H1 (cell line): ENCODE measurements around the gene CNN3. TPM values are rescaled to one million over a fixed set of nuclear protein-coding genes. Genes with fewer than 3 reads are reported as not detected.

ENCODE experiments used
- CTCF ChIA-PET: fragments of 300-600 bp; sonication (Branson Sonifier 250); formaldehyde crosslinking; loops from one replicate; lab custom pipeline; 2021; ENCODE audit not compliant: partially characterized antibody; lab: Charles Lee
- POLR2A ChIA-PET: fragments of 300-600 bp; sonication (Branson Sonifier 250); formaldehyde crosslinking; loops from one replicate; lab custom pipeline; 2021; ENCODE audit warnings: inconsistent platforms; ENCODE audit not compliant: partially characterized antibody; lab: Charles Lee
- DNase-seq, 2 experiments: peaks; one replicate each; pipeline versions ENCODE4 v3.0.0 to v3.0.0-alpha.2; 2010 to 2022; ENCODE audit warnings: low spot score in 2 of 2, low read depth in 1 of 2, mixed read lengths in 1 of 2
- FAIRE-seq: peaks from 2 replicates; lab custom pipeline; 2011; peaks lifted over from hg19 to GRCh38; lab: Jason Lieb, UNC
- H2AFZ ChIP-seq: 2 replicates; pipeline ENCODE4 v1.8.1; 2012; ENCODE audit warnings: low read length, inconsistent platforms
- H2AK5ac ChIP-seq: 2 replicates; pipeline ENCODE4 v1.6.1; 2013; ENCODE audit warnings: low read depth, low read length
- H2BK120ac ChIP-seq: replicated peaks from 2 replicates; pipeline ENCODE3; 2013; ENCODE audit warnings: low read depth, low read length, inconsistent platforms
- H2BK12ac ChIP-seq: 2 replicates; pipeline ENCODE4 v1.6.1; 2013; ENCODE audit warnings: low read depth, low read length
- H2BK15ac ChIP-seq: 2 replicates; pipeline ENCODE4 v1.6.1; 2013; ENCODE audit warnings: low read length
- H2BK20ac ChIP-seq: 2 replicates; pipeline ENCODE4 v1.6.1; 2013; ENCODE audit warnings: low read length
- H2BK5ac ChIP-seq: 2 replicates; pipeline ENCODE4 v1.6.1; 2013; ENCODE audit warnings: low read depth, low read length
- H3K14ac ChIP-seq: 2 replicates; pipeline ENCODE4 v1.6.1; 2013; ENCODE audit warnings: inconsistent platforms; ENCODE audit not compliant: insufficient read length
- H3K18ac ChIP-seq: 2 replicates; pipeline ENCODE4 v1.6.1; 2013; ENCODE audit warnings: low read length; ENCODE audit errors: extremely low read depth
- H3K23ac ChIP-seq: 2 replicates; pipeline ENCODE4 v1.6.1; 2013; ENCODE audit warnings: inconsistent platforms; ENCODE audit not compliant: insufficient read length
- H3K23me2 ChIP-seq: 2 replicates; pipeline ENCODE4 v1.6.1; 2013; ENCODE audit warnings: low read depth, low read length
- H3K27ac ChIP-seq: 2 replicates; pipeline ENCODE4 v1.6.1; 2011; ENCODE audit warnings: low read depth, low read length, inconsistent platforms
- H3K27me3 ChIP-seq, 4 experiments: replicated peaks in 1 of 4; 1 replicate in 1 of 4; 2 replicates in 3 of 4; pipeline versions ENCODE4 v1.6.1 to v1.8.1; 2011 to 2013; ENCODE audit warnings: low read length in 3 of 4, mild to moderate bottlenecking in 3 of 4, inconsistent platforms in 2 of 4, mixed read lengths in 2 of 4, moderate library complexity in 1 of 4; ENCODE audit not compliant: control insufficient read depth in 3 of 4, insufficient read depth in 3 of 4; ENCODE audit errors: extremely low read depth in 1 of 4
- H3K36me3 ChIP-seq, 4 experiments: 2 replicates each; pipeline versions ENCODE4 v1.6.1 to v1.8.1; 2011 to 2013; ENCODE audit warnings: mild to moderate bottlenecking in 4 of 4, low read length in 3 of 4, moderate library complexity in 2 of 4, control low read depth in 1 of 4, inconsistent platforms in 1 of 4; ENCODE audit not compliant: insufficient read depth in 4 of 4, control insufficient read depth in 2 of 4
- H3K4ac ChIP-seq: replicated peaks from 2 replicates; pipeline ENCODE3; 2013; ENCODE audit warnings: low read length, low read depth, mixed read lengths, inconsistent platforms; ENCODE audit not compliant: insufficient read length
- H3K4me1 ChIP-seq, 4 experiments: replicated peaks in 1 of 4; 1 replicate in 1 of 4; 2 replicates in 3 of 4; pipeline versions ENCODE4 v1.6.1 to v1.8.1; 2011 to 2013; ENCODE audit warnings: low read length in 3 of 4, inconsistent platforms in 2 of 4, mixed read lengths in 1 of 4; ENCODE audit not compliant: insufficient read depth in 4 of 4, control insufficient read depth in 3 of 4
- H3K4me2 ChIP-seq, 2 experiments: 2 replicates each; pipeline versions ENCODE4 v1.6.1 to v1.8.1; 2011 to 2013; ENCODE audit warnings: low read depth in 2 of 2, low read length in 2 of 2, control low read depth in 1 of 2, inconsistent platforms in 1 of 2, mild to moderate bottlenecking in 1 of 2; ENCODE audit not compliant: insufficient read depth in 1 of 2
- H3K4me3 ChIP-seq, 4 experiments: fragments of 200-600, 300-600 bp in 1 of 4; sonication (generic), shearing (Covaris generic), sonication (Bioruptor Twin) in 1 of 4; 2 replicates each; pipeline versions ENCODE4 v1.5.1 to v1.8.1; 2011 to 2016; ENCODE audit warnings: low read length in 4 of 4, low read depth in 3 of 4, control low read depth in 2 of 4, inconsistent platforms in 2 of 4, mild to moderate bottlenecking in 2 of 4, mixed read lengths in 1 of 4, moderate library complexity in 1 of 4; ENCODE audit not compliant: insufficient read depth in 2 of 4; ENCODE audit errors: extremely low read depth in 1 of 4
- H3K56ac ChIP-seq: replicated peaks from 2 replicates; pipeline ENCODE3; 2013; ENCODE audit warnings: low read depth, mild to moderate bottlenecking, mixed read lengths, low read length, inconsistent platforms; ENCODE audit not compliant: insufficient read length
- H3K79me1 ChIP-seq: 2 replicates; pipeline ENCODE4 v1.6.1; 2013; ENCODE audit warnings: low read depth, low read length, control low read depth
- H3K79me2 ChIP-seq, 2 experiments: 2 replicates each; pipeline versions ENCODE4 v1.6.1 to v1.8.1; 2012 to 2013; ENCODE audit warnings: low read length in 2 of 2, mild to moderate bottlenecking in 2 of 2, inconsistent platforms in 1 of 2; ENCODE audit not compliant: insufficient read depth in 2 of 2, control insufficient read depth in 1 of 2
- H3K9ac ChIP-seq, 4 experiments: replicated peaks in 1 of 4; 1 replicate in 1 of 4; 2 replicates in 3 of 4; pipeline versions ENCODE4 v1.6.1 to v1.8.1; 2011 to 2013; ENCODE audit warnings: low read depth in 3 of 4, low read length in 3 of 4, control low read depth in 2 of 4, mild to moderate bottlenecking in 2 of 4, moderate library complexity in 2 of 4, inconsistent platforms in 1 of 4; ENCODE audit errors: extremely low read depth in 1 of 4
- H3K9me3 ChIP-seq, 2 experiments: 2 replicates each; pipeline versions ENCODE4 v1.6.1 to v1.8.1; 2012 to 2013; ENCODE audit warnings: mild to moderate bottlenecking in 2 of 2, moderate library complexity in 2 of 2, control low read depth in 1 of 2, inconsistent platforms in 1 of 2, low read depth in 1 of 2, low read length in 1 of 2, mixed read lengths in 1 of 2; ENCODE audit not compliant: insufficient read depth in 2 of 2
- H4K20me1 ChIP-seq, 2 experiments: replicated peaks in 1 of 2; 2 replicates each; pipeline versions ENCODE3 to v1.8.1; 2011 to 2013; ENCODE audit warnings: inconsistent platforms in 2 of 2, low read length in 2 of 2, mild to moderate bottlenecking in 1 of 2; ENCODE audit not compliant: insufficient read depth in 2 of 2, control insufficient read depth in 1 of 2
- H4K5ac ChIP-seq: 2 replicates; pipeline ENCODE4 v1.6.1; 2013; ENCODE audit warnings: low read length, low read depth, mixed read lengths, inconsistent platforms; ENCODE audit not compliant: insufficient read length
- H4K8ac ChIP-seq: 2 replicates; pipeline ENCODE4 v1.8.0; 2013; ENCODE audit warnings: mild to moderate bottlenecking, moderate library complexity, low read length, inconsistent platforms; ENCODE audit not compliant: insufficient read depth; ENCODE audit errors: extremely low read depth
- H4K91ac ChIP-seq: replicated peaks from 2 replicates; pipeline ENCODE3; 2013; ENCODE audit warnings: low read length, mixed read lengths, inconsistent platforms; ENCODE audit not compliant: insufficient read length
- ASH2L ChIP-seq: fragments of 200-600, 300-600 bp; sonication (generic); IDR thresholded peaks from one replicate; pipeline ENCODE4 v1.7.1; 2017; ENCODE audit warnings: low read length
- BACH1 ChIP-seq: IDR thresholded peaks from 2 replicates; pipeline ENCODE4 v1.6.1; 2012; ENCODE audit warnings: low read length, improper control_type of control experiment
- CHD2 ChIP-seq: IDR thresholded peaks from 2 replicates; pipeline ENCODE4 v1.6.1; 2012; ENCODE audit warnings: low read length, improper control_type of control experiment
- EP300 ChIP-seq, 2 experiments: IDR thresholded peaks; 1 replicate in 1 of 2; 2 replicates in 1 of 2; pipeline ENCODE4 v1.6.1; 2011 to 2012; ENCODE audit warnings: low read depth in 2 of 2, low read length in 2 of 2, mild to moderate bottlenecking in 2 of 2, borderline replicate concordance in 1 of 2, inconsistent platforms in 1 of 2, moderate library complexity in 1 of 2
- EZH2 ChIP-seq: fragments of 200-600 bp; sonication (generic); IDR thresholded peaks from 2 replicates; pipeline ENCODE4 v1.7.1; 2012; ENCODE audit warnings: low read depth, mild to moderate bottlenecking, moderate library complexity, low read length, inconsistent platforms; ENCODE audit not compliant: severe bottlenecking
- HDAC2 ChIP-seq, 2 experiments: fragments of 300-600 bp in 1 of 2; sonication (generic) in 1 of 2; IDR thresholded peaks; 2 replicates each; pipeline ENCODE4 v1.6.1; 2011 to 2012; ENCODE audit warnings: low read depth in 2 of 2, low read length in 2 of 2, mild to moderate bottlenecking in 2 of 2, moderate library complexity in 2 of 2, borderline replicate concordance in 1 of 2, inconsistent platforms in 1 of 2
- JUN ChIP-seq: IDR thresholded peaks from 2 replicates; pipeline ENCODE4 v1.6.1; 2011; ENCODE audit warnings: low read depth, mild to moderate bottlenecking, improper control_type of control experiment, low read length
- JUND ChIP-seq: IDR thresholded peaks from 2 replicates; pipeline ENCODE4 v1.6.1; 2011; ENCODE audit warnings: mild to moderate bottlenecking, improper control_type of control experiment, low read length
- KDM4A ChIP-seq: IDR thresholded peaks from one replicate; pipeline ENCODE4 v1.7.1; 2012; ENCODE audit warnings: low read depth, mild to moderate bottlenecking, moderate library complexity, low read length, inconsistent platforms; ENCODE audit not compliant: severe bottlenecking
- RAD21 ChIP-seq, 2 experiments: IDR thresholded peaks in 1 of 2; conservative IDR thresholded peaks in 1 of 2; 2 replicates each; pipeline ENCODE4 v1.6.1; 2011; ENCODE audit warnings: low read depth in 2 of 2, low read length in 2 of 2, improper control_type of control experiment in 1 of 2, inconsistent platforms in 1 of 2, mild to moderate bottlenecking in 1 of 2, moderate library complexity in 1 of 2
- RFX5 ChIP-seq: IDR thresholded peaks from 2 replicates; pipeline ENCODE4 v1.6.1; 2011; ENCODE audit warnings: low read depth, low read length, improper control_type of control experiment, borderline replicate concordance
- RXRA ChIP-seq: IDR thresholded peaks from 2 replicates; pipeline ENCODE4 v1.6.1; 2011; ENCODE audit warnings: low read depth, mild to moderate bottlenecking, low read length, moderate library complexity; ENCODE audit not compliant: insufficient read depth
- SAP30 ChIP-seq: fragments of 300-600 bp; sonication (generic); IDR thresholded peaks from 2 replicates; pipeline ENCODE4 v1.7.1; 2012; ENCODE audit warnings: low read length, moderate library complexity, mild to moderate bottlenecking, inconsistent platforms; ENCODE audit not compliant: insufficient read depth, insufficient replicate concordance
- TEAD4 ChIP-seq: IDR thresholded peaks from 2 replicates; pipeline ENCODE4 v1.6.1; 2012; ENCODE audit warnings: low read depth, low read length, inconsistent platforms, mixed read lengths
- WGBS, 2 experiments: shearing (Covaris generic) in 1 of 2; methylation state at CpG; one replicate each; pipeline versions ENCODE4 v1.1.6 to v1.1.7; 2013 to 2015; ENCODE audit warnings: low lambda C conversion rate in 2 of 2, mixed read lengths in 2 of 2, inconsistent platforms in 1 of 2, low coverage in 1 of 2, missing lambda C conversion rate in 1 of 2; ENCODE audit not compliant: insufficient replicate concordance in 2 of 2, insufficient coverage in 1 of 2, insufficient read length in 1 of 2; ENCODE audit errors: extremely low coverage in 1 of 2, missing lambda C conversion rate in 1 of 2; 5-methylcytosine and 5-hydroxymethylcytosine counted together
- polyA plus RNA-seq, 7 experiments: library from polyadenylated mRNA; depleted of rRNA in 3 of 7; stranded (reverse) in 5 of 7; unstranded in 2 of 7; fragments of >200 nt in 5 of 7; fragments of 200-250 nt in 2 of 7; gene quantifications; 1 replicate in 5 of 7; 2 replicates in 1 of 7; 4 replicates in 1 of 7; pipeline versions ENCODE4 v1.2.1 to v1.2.3, GENCODE V29; 2011 to 2013; ENCODE audit warnings: missing spikeins in 2 of 7, mixed read lengths in 2 of 7
- total RNA-seq: library from RNA; stranded (reverse); fragmentation: NEBNext Ultra II Directional; extraction: Animal tissue kit (Norgen Biotek cat#: 25700); gene quantifications from 2 replicates; pipeline ENCODE4 v1.2.1, GENCODE V29; 2021

CNN3 gene
- total and polyA plus RNA-seq, 2 of the 8 experiments (the other 6 are each of a cell fraction or from before 2014, with no cell fraction given), result 134 to 266 TPM

DNA sequence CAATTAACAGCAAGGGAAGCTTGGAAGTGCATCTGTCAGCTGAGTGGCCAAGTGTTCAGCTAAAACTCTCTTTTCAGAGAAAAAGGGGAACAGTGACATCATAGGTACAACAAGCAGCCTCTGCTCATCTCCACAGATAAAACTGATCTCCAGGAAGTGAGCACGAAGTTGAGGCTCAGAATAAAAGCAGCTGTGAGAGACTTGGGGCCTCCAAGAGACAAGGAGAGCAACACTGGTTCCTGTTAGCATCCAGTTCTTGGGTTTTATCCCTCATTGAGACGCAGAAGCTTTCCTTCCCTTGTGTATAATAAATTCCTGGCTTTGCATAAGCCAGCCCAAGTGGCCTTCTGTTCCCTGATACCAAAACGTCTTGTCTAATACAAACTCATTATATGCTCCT, 20.0 kb upstream of the CNN3 start:
- H2AFZ ChIP-seq, result no peak overlapping the region
- no peaks in the 10 kb centered on the region for H3K79me1 ChIP-seq
- H2BK5ac ChIP-seq, result no peak overlapping the region
- no peak overlapping the region for H3K4me3 ChIP-seq
- H2BK120ac ChIP-seq, result no peak overlapping the region
- no peaks in the 10 kb centered on the region for H3K36me3 ChIP-seq
- no peak overlapping the region for H2BK12ac ChIP-seq
- no peaks in the 10 kb centered on the region for H4K20me1 ChIP-seq
- no peaks in the 10 kb centered on the region for H3K79me2 ChIP-seq
- no peak overlapping the region for H4K91ac ChIP-seq
- no peak overlapping the region for H3K14ac ChIP-seq
- no peak overlapping the region for H3K23ac ChIP-seq
- H3K23me2 ChIP-seq, result no peaks in the 10 kb centered on the region
- FAIRE-seq (no peak), DNase-seq (no peak)
- no peaks in the 10 kb centered on the region for H3K27me3 ChIP-seq
- H3K4me2 ChIP-seq, result no peak overlapping the region
- no peak overlapping the region for H4K5ac ChIP-seq
- no peaks in the 10 kb centered on the region for H3K4me1 ChIP-seq
- POLR2A ChIA-PET, result interaction anchor here (1.1 kb wide), 1 partner anchor 21 kb away, joined by 4 read pairs; no protein-coding TSS in a partner anchor
- CTCF ChIA-PET, result interaction anchor here (1.2 to 1.5 kb wide), 3 partner anchors 14 to 94 kb away, joined by 3 to 7 read pairs (median 4); no protein-coding TSS in a partner anchor
- H3K9me3 ChIP-seq, result no peaks in the 10 kb centered on the region
- no peak overlapping the region for H3K9ac ChIP-seq
- H3K27ac ChIP-seq, result no peak overlapping the region
- H2AK5ac ChIP-seq, result no peak overlapping the region
- 86% methylated on average over 3 of the region's 3 CpGs; no CpG with 5 or more reads in 1 of the 2 experiments for WGBS, 2 experiments
- H3K4ac ChIP-seq, result no peak overlapping the region
- H3K56ac ChIP-seq, result no peak overlapping the region
- H4K8ac ChIP-seq, result no peak overlapping the region
- no peak overlapping the region for H2BK20ac ChIP-seq
- H2BK15ac ChIP-seq, result no peak overlapping the region
- H3K18ac ChIP-seq, result no peak overlapping the region
- TF ChIP-seq CHD2 (no peak), TEAD4 (no peak), KDM4A (no peak), SAP30 (no peak), JUND (no peak), EZH2 (no peak), JUN (no peak), RFX5 (no peak), HDAC2 (IDR thresholded peaks at IDR 0.05; ENCODE audit: borderline replicate concordance in 1 of 2, low read depth in 2 of 2, low read length in 2 of 2) (no peak), BACH1 (no peak), EP300 (IDR thresholded peaks at IDR 0.05; ENCODE audit: borderline replicate concordance in 1 of 2, low read depth in 2 of 2, low read length in 2 of 2) (no peak), ASH2L (no peak), RAD21 (IDR thresholded peaks at IDR 0.05 in 1 of 2, conservative IDR thresholded peaks at IDR 0.05 in 1 of 2; ENCODE audit: low read depth in 2 of 2, low read length in 2 of 2) (no peak), RXRA (no peak)
